C1 segment of cervical spinal cord (tissue), 14 donors: ENCODE results near the gene TRIP13.
"Not testable (repeated sequence)": the region's sequence is repeated elsewhere in the genome, so short reads cannot be mapped to it uniquely, and the experiment has no call there.

Experiments
- DNase-seq, 14 donors: peaks; one replicate each; lab custom pipeline; 2025; lab: John Stamatoyannopoulos, UW

TRIP13 gene

GRCh38 chr5:936149-937144 lies 43.8 kb downstream of the TRIP13 start:
- no peak for DNase-seq

- DNase-seq = no peak
Observed at GRCh38 chr5:937151-937924, 44.7 kb downstream of the TRIP13 start.

GRCh38 chr5:939368-939767 lies 46.7 kb downstream of the TRIP13 start:
- no peak for DNase-seq

- not testable (repeated sequence) for DNase-seq
Observed at GRCh38 chr5:940741-941140, 48.1 kb downstream of the TRIP13 start.

GRCh38 chr5:943201-943917 lies 50.7 kb downstream of the TRIP13 start:
- no peak for DNase-seq

GRCh38 chr5:943918-944620 lies 51.4 kb downstream of the TRIP13 start:
- no peak for DNase-seq

GRCh38 chr5:944621-944927 lies 51.9 kb downstream of the TRIP13 start:
- DNase-seq = no peak

- DNase-seq = no peak
Observed at GRCh38 chr5:944992-945685, 52.5 kb downstream of the TRIP13 start.

GRCh38 chr5:945691-946551 lies 53.2 kb downstream of the TRIP13 start:
- DNase-seq = peak in 1 of 14 donors; percentile 10

GRCh38 chr5:946720-947625 lies 54.3 kb downstream of the TRIP13 start:
- DNase-seq = no peak

GRCh38 chr5:947626-948471 lies 55.2 kb downstream of the TRIP13 start:
- no peak for DNase-seq

GRCh38 chr5:948472-949274 lies 56.0 kb downstream of the TRIP13 start:
- DNase-seq = no peak

GRCh38 chr5:949275-949543 lies 56.5 kb downstream of the TRIP13 start:
- no peak for DNase-seq

GRCh38 chr5:949815-950560 lies 57.3 kb downstream of the TRIP13 start:
- no peak for DNase-seq

- DNase-seq = no peak
Observed at GRCh38 chr5:951940-952596, 59.4 kb downstream of the TRIP13 start.
